Activated naive CD4-positive, alpha-beta T cell treated with anti-CD3 and anti-CD28 coated beads, Interleukin-2, amount 50 U/mL, for 72 hours (primary cell): Measurements from ENCODE around the gene ARHGDIB. TPM values are rescaled to one million over a fixed set of nuclear protein-coding genes. Genes with fewer than 3 reads are reported as not detected.

Experiments
- ATAC-seq, 2 donors: fragments of 150-1000 bp; cut with Tn5 transposase; 2 replicates each; pipeline ENCODE4 v1.10.0; 2021; ENCODE audit warnings: mild to moderate bottlenecking in 2 of 2, moderate library complexity in 2 of 2
- DNase-seq, 2 donors: peaks; one replicate each; pipeline ENCODE4 v3.0.0; 2021 to 2022; ENCODE audit warnings: low spot score in 2 of 2
- H3K27ac Mint-ChIP-seq, 2 donors: one replicate each; pipeline ENCODE4 v1.8.0; 2022; ENCODE audit warnings: mild to moderate bottlenecking in 2 of 2, mixed read lengths in 2 of 2
- H3K36me3 Mint-ChIP-seq, 2 donors: one replicate each; pipeline ENCODE4 v1.8.0; 2022; ENCODE audit warnings: mixed read lengths in 2 of 2
- H3K9me3 Mint-ChIP-seq, 2 donors: one replicate each; pipeline ENCODE4 v1.8.0; 2022; ENCODE audit warnings: mixed read lengths in 2 of 2
- total RNA-seq, 2 donors: library from RNA; stranded (reverse); gene quantifications; one replicate each; pipeline ENCODE4 v1.2.3, GENCODE V29; 2022

Gene ARHGDIB
- total RNA-seq, 2 donors from 2014 or later: 667 to 811 TPM

GRCh38 chr12:14991069-14991468 is 29.7 kb upstream of the ARHGDIB start:
- ATAC-seq: no peak
- DNase-seq: no peak
- H3K36me3 Mint-ChIP-seq: peaks cover 0 to 12% of the 10 kb centered on the region in 2 donors
- H3K9me3 Mint-ChIP-seq: peaks cover 0 to 6% of the 10 kb centered on the region in 2 donors
- H3K27ac Mint-ChIP-seq: no peak overlapping the region

DNA sequence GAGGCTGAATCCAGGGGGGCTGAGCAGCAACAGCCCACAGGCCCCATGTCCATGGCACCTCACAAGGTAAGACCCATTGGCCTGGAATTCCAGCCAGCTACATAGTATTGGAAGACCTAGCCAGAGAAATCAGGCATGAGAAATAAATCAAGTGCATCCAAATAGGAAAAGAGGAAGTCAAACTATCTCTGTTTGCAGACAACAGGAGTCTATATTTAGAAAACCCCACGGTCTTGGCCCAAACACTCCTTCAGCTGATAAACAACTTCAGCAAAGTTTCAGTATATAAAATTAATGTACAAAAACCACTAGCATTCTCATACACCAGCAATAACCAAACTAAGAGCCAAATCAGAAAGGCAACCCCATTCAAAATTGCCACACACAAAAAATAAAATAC is 28.4 kb upstream of the ARHGDIB start:
- ATAC-seq (no peak), DNase-seq (no peak)
- Mint-ChIP-seq H3K9me3 (peaks cover 0 to 6% of the 10 kb centered on the region in 2 donors), H3K36me3 (peaks cover 0 to 12% of the 10 kb centered on the region in 2 donors), H3K27ac (no peak overlapping the region)

- no peak overlapping the region for H3K27ac Mint-ChIP-seq
- peaks cover 0 to 12% of the 10 kb centered on the region in 2 donors for H3K36me3 Mint-ChIP-seq
- DNase-seq: no peak
- H3K9me3 Mint-ChIP-seq: peaks cover 0 to 6% of the 10 kb centered on the region in 2 donors
- ATAC-seq: no peak
Observed at GRCh38 chr12:14988035-14988434, 26.6 kb upstream of the ARHGDIB start.

- Mint-ChIP-seq H3K9me3 (peaks cover 0 to 5% of the 10 kb centered on the region in 2 donors), H3K27ac (no peak overlapping the region), H3K36me3 (peaks cover 0 to 10% of the 10 kb centered on the region in 2 donors)
- no peak for DNase-seq
- ATAC-seq: no peak
Observed at GRCh38 chr12:14986449-14986848, 25.0 kb upstream of the ARHGDIB start.

GRCh38 chr12:14984766-14985285 is 23.4 kb upstream of the ARHGDIB start:
- no peak for DNase-seq
- Mint-ChIP-seq H3K9me3 (no peaks in the 10 kb centered on the region), H3K27ac (no peak overlapping the region), H3K36me3 (no peaks in the 10 kb centered on the region)
- ATAC-seq: no peak

DNA sequence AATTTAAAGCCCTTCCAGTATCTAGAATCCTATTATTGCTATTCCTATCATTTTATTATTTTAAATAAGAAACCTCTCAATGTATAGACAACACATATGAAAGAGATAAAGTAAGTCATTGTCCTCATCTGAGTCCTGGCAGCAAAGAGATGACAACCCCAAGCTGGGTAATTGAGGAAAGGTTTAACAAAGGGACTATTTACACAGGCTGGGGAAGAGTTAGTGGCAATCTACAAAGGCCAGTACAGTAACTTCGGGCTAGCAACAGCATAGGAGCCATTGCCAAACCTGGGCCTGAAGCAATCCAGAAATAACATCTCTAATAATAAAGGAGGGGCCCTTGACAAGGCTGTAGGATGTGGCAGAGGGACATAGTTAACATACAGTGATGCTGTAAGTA is 22.6 kb upstream of the ARHGDIB start:
- H3K36me3 Mint-ChIP-seq: no peaks in the 10 kb centered on the region
- no peak for ATAC-seq
- DNase-seq: no peak
- H3K27ac Mint-ChIP-seq: no peak overlapping the region
- H3K9me3 Mint-ChIP-seq: no peaks in the 10 kb centered on the region

DNA sequence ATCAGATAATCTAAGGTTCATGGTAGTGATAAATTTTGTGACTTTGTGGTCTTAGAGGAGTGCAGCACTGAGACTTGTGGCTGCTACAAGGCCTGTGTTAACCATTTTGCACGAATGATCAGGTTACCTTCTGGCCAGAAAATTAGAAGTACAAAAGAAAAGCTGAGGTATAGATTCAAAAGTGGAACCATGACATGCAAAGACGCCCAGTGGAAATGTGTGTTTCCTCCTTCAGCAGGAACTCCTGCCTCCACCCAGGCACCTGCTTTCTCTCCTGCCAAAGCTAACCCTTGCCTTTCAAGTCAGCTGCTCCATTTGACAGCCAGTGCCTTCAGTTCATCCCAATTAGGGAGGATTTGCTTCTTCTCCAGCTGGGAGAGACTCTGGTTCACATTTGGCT is 21.6 kb upstream of the ARHGDIB start:
- Mint-ChIP-seq H3K36me3 (no peaks in the 10 kb centered on the region), H3K9me3 (no peaks in the 10 kb centered on the region), H3K27ac (peak overlapping the region; percentile 61 to 68)
- peak in 1 of 2 donors; percentile 45 for ATAC-seq
- DNase-seq: no peak

DNA sequence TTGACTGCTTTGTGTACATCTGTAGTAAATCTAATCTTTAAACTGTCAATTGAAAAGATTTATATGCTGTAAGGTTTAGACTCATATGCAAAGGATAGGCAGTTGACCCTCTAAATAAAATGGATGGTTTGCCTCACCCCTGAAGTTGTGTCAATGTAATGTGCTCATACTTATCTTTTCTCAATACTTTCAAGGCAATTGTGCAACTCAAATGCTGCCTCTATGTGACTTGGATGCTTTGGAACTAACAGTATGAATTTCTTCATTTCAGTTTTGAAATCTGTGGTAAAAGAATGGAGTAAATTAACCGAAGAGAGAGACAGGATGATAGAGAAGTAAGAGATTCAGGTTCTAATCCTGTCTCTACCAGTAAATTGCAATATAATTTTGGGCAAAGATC is 21.2 kb upstream of the ARHGDIB start:
- DNase-seq (no peak), ATAC-seq (peak in 1 of 2 donors; percentile 11)
- no peaks in the 10 kb centered on the region for H3K9me3 Mint-ChIP-seq
- no peaks in the 10 kb centered on the region for H3K36me3 Mint-ChIP-seq
- peak overlapping the region in 1 of 2 donors; percentile 68 for H3K27ac Mint-ChIP-seq

DNA sequence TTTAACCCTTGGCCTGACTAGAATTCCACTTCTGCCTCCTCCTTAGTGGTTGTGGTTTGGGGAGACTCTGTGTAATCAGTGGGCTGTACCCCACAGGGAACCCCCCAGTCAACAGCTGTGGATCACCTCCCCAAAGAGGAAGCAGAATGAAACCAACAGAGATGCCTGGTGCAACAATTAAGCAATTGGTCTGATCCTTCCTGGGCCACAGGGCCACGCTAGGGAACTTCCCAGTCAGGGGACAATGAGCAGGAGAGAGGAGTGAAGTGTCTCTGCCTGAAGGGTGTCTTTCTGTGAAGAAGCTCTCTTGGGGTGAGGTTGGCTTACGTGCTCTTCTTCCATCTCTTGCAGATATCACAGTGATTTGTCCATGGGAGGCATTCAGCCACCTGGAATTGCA is 19.6 kb upstream of the ARHGDIB start:
- H3K9me3 Mint-ChIP-seq: no peaks in the 10 kb centered on the region
- ATAC-seq (peak in 1 of 2 donors; percentile 26), DNase-seq (no peak)
- H3K27ac Mint-ChIP-seq: peak overlapping the region in 1 of 2 donors; percentile 6
- no peaks in the 10 kb centered on the region for H3K36me3 Mint-ChIP-seq

GRCh38 chr12:14979468-14979867 is 18.1 kb upstream of the ARHGDIB start:
- Mint-ChIP-seq H3K27ac (no peak overlapping the region), H3K36me3 (no peaks in the 10 kb centered on the region), H3K9me3 (no peaks in the 10 kb centered on the region)
- ATAC-seq (no peak), DNase-seq (no peak)

DNA sequence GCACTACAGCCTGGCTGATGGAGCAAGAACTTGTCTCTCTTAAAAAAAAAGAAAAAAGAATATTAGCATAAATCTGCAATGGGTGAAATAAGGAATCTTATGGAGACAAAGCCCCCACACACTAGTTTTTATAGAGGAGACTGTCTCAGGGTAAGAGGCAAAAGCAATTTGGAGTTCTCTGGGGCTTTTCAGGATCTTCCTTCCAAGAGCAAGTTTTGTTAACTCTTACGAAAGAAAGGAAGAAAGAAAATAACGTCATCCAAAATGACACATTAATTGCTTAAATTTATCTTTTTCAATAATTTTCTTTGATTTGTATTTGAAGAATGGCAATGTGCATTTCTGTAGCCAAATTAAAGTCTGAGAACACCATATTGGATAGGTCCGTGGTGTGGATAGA is 15.3 kb upstream of the ARHGDIB start:
- DNase-seq: no peak
- no peaks in the 10 kb centered on the region for H3K36me3 Mint-ChIP-seq
- no peak overlapping the region for H3K27ac Mint-ChIP-seq
- peaks cover under 1% of the 10 kb centered on the region in 2 donors for H3K9me3 Mint-ChIP-seq
- no peak for ATAC-seq

DNA sequence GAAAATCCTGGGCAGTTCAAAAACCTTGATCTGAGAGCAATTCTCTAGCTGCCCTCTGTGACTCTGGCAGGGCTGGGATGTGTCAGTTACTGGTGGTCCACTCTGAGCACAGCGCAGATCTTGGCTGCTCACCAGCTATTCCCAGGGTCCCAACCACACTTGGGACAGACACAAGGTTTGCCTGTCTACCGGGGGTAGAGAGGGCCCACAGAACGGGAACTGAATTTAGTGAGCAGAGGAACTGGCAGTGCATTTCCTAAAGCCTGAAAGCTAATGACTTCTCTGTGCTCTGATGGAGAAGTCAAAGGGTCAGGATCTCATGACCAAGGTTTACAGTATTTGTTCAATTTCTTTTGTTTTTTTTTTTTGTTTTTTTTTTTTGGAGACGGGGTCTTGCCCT is 14.1 kb upstream of the ARHGDIB start:
- Mint-ChIP-seq H3K27ac (no peak overlapping the region), H3K36me3 (peaks cover 0 to 8% of the 10 kb centered on the region in 2 donors), H3K9me3 (peaks cover 3 to 4% of the 10 kb centered on the region in 2 donors)
- ATAC-seq: no peak
- no peak for DNase-seq

GRCh38 chr12:14974633-14975032 is 13.2 kb upstream of the ARHGDIB start:
- peaks cover 0 to 14% of the 10 kb centered on the region in 2 donors for H3K36me3 Mint-ChIP-seq
- peaks cover 4 to 7% of the 10 kb centered on the region in 2 donors for H3K9me3 Mint-ChIP-seq
- no peak overlapping the region for H3K27ac Mint-ChIP-seq
- DNase-seq (no peak), ATAC-seq (no peak)

DNA sequence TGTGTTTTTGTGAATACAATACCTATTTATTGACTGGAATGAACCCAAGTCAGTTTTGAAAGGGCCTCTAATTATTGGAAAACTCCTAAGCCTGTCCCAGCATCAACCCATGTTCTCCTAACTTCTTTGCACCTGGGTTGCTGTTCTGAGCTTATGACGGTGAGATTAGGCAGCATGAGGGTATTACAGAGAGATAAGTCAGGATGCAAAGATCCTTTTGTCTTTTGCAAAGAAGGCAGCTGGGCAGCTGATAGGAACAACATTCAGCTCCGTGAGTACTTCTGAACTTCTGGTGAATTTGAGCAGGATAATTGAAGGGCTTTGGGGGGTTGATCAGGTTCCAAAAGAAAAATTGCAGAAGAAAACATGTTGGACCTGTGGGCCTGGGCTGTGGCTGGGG is 11.4 kb upstream of the ARHGDIB start, which contains the start of gene PDE6H:
Gene PDE6H, plus strand, starts transcription at position 227 of the 400 bp plus-strand sequence. CDS start 4,971 bp downstream, outside the sequence.
- ATAC-seq: no peak
- Mint-ChIP-seq H3K36me3 (peaks cover 0 to 14% of the 10 kb centered on the region in 2 donors), H3K27ac (no peak within 1 kb of the TSS), H3K9me3 (peaks cover 4 to 10% of the 10 kb centered on the region in 2 donors)
- no peak for DNase-seq

- Mint-ChIP-seq H3K36me3 (peaks cover 0 to 14% of the 10 kb centered on the region in 2 donors), H3K9me3 (peaks cover 4 to 10% of the 10 kb centered on the region in 2 donors), H3K27ac (no peak overlapping the region)
- ATAC-seq (peak in 1 of 2 donors; percentile 73), DNase-seq (no peak)
Observed at GRCh38 chr12:14970473-14970872, 9.1 kb upstream of the ARHGDIB start.

DNA sequence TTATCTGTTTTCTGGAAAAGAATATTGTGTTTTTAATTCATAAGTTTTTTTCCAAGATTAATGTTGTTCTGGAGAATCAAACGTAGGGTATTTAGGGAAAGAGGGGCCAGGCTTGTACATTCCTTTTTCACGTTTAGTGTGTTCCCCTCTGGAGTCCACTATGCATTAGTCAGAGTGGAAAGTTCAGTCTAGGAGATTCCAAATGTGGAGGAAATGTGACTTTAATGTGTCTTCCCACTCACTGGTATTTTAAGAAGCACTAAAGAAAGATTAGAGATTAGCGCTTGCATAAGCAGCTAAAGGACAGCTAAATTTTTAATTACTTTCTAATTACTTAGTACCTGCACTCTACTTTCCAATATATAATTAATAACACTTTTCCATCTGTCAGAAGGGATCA is 7.1 kb upstream of the ARHGDIB start:
- Mint-ChIP-seq H3K9me3 (peaks cover 10 to 15% of the 10 kb centered on the region in 2 donors), H3K27ac (no peak overlapping the region), H3K36me3 (peaks cover 7 to 14% of the 10 kb centered on the region in 2 donors)
- ATAC-seq: no peak
- DNase-seq: no peak

DNA sequence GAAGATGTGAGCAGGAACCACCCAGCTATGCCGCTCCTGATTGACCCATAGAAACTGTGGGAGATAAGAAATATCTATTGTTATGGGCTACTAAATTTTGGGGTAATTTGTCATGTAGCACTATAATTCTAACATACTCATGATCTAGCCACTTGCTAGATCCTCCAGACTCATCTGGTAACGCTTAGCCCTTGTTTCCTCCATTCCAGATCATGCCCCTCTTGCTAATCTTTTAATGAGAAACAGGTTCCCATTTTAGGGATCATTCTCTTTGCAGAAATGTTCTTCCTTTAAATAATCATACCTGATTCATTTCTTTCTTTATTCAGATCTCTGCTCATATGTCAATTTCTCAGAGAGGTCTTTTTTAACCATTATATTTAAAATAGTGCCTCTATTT is 3.8 kb upstream of the ARHGDIB start:
- no peak for DNase-seq
- no peak for ATAC-seq
- Mint-ChIP-seq H3K27ac (peak overlapping the region in 1 of 2 donors; percentile 99), H3K36me3 (peaks cover 17 to 21% of the 10 kb centered on the region in 2 donors), H3K9me3 (peaks cover 5 to 14% of the 10 kb centered on the region in 2 donors)

GRCh38 chr12:14964406-14964805 is 3.0 kb upstream of the ARHGDIB start:
- no peak for DNase-seq
- Mint-ChIP-seq H3K27ac (peak overlapping the region in 1 of 2 donors; percentile 99), H3K9me3 (peaks cover 5 to 10% of the 10 kb centered on the region in 2 donors), H3K36me3 (peaks cover 21 to 27% of the 10 kb centered on the region in 2 donors)
- ATAC-seq: no peak
